Measurements from ENCODE around the gene KEAP1.

Gene KEAP1

GRCh38 chr19:10519421-10519820, 16.3 kb upstream of the KEAP1 start:
- Histone ChIP-seq H3K27me3 (ENCODE audit: low read length) (no peaks in the 10 kb centered on the region), H3K4me2 (ENCODE audit: low read depth, low read length, poor library complexity, severe bottlenecking) (no peak overlapping the region)

GRCh38 chr19:10518444-10519361, 15.5 kb upstream of the KEAP1 start:
- H3K4me3 ChIP-seq (ENCODE audit: insufficient read depth, low read length, poor library complexity, severe bottlenecking) = no peak overlapping the region
- H3F3A ChIP-seq (ENCODE audit: insufficient read depth) = no peaks in the 10 kb centered on the region
- TF ChIP-seq EZH2phosphoT487 (conservative IDR thresholded peaks at IDR 0.05; ENCODE audit: low read length) (no peak), CTCF (IDR thresholded peaks at IDR 0.05; ENCODE audit: insufficient read depth, low read length, poor library complexity, severe bottlenecking) (no peak)
- H3K9ac ChIP-seq (ENCODE audit: low read length) = no peak overlapping the region
- no peak overlapping the region for H3K27ac ChIP-seq (ENCODE audit: low read depth, low read length)
- no peaks in the 10 kb centered on the region for H4K20me1 ChIP-seq (ENCODE audit: low read depth, low read length)
- no peaks in the 10 kb centered on the region for H3K79me2 ChIP-seq (ENCODE audit: insufficient read depth, low read length)
- no peaks in the 10 kb centered on the region for H3K9me3 ChIP-seq (ENCODE audit: insufficient read depth, low read length)
- H3K4me2 ChIP-seq (ENCODE audit: low read depth, low read length, poor library complexity, severe bottlenecking) = no peak overlapping the region
- no peaks in the 10 kb centered on the region for H3K9me2 ChIP-seq (replicated peaks; ENCODE audit: insufficient read depth, low read length)
- H3K36me3 ChIP-seq (ENCODE audit: low read length) = no peaks in the 10 kb centered on the region
- H2AFZ ChIP-seq (ENCODE audit: low read depth, low read length, severe bottlenecking) = no peak overlapping the region
- H3K27me3 ChIP-seq (ENCODE audit: low read length) = no peaks in the 10 kb centered on the region

More at GRCh38 chr19:10519421-10519820, 16.3 kb upstream of the KEAP1 start:
- Histone ChIP-seq H2AFZ (ENCODE audit: low read depth, low read length, severe bottlenecking) (no peak overlapping the region), H3K4me3 (ENCODE audit: insufficient read depth, low read length, poor library complexity, severe bottlenecking) (no peak overlapping the region), H3K36me3 (ENCODE audit: low read length) (no peaks in the 10 kb centered on the region), H3K9me3 (ENCODE audit: insufficient read depth, low read length) (no peaks in the 10 kb centered on the region), H3K79me2 (ENCODE audit: insufficient read depth, low read length) (no peaks in the 10 kb centered on the region), H3K9me2 (replicated peaks; ENCODE audit: insufficient read depth, low read length) (no peaks in the 10 kb centered on the region), H3F3A (ENCODE audit: insufficient read depth) (no peaks in the 10 kb centered on the region), H4K20me1 (ENCODE audit: low read depth, low read length) (no peaks in the 10 kb centered on the region), H3K9ac (ENCODE audit: low read length) (no peak overlapping the region), H3K27ac (ENCODE audit: low read depth, low read length) (no peak overlapping the region)
- no peak for TF ChIP-seq EZH2phosphoT487 (conservative IDR thresholded peaks at IDR 0.05; ENCODE audit: low read length)
- no peak for TF ChIP-seq CTCF (IDR thresholded peaks at IDR 0.05; ENCODE audit: insufficient read depth, low read length, poor library complexity, severe bottlenecking)

DNA sequence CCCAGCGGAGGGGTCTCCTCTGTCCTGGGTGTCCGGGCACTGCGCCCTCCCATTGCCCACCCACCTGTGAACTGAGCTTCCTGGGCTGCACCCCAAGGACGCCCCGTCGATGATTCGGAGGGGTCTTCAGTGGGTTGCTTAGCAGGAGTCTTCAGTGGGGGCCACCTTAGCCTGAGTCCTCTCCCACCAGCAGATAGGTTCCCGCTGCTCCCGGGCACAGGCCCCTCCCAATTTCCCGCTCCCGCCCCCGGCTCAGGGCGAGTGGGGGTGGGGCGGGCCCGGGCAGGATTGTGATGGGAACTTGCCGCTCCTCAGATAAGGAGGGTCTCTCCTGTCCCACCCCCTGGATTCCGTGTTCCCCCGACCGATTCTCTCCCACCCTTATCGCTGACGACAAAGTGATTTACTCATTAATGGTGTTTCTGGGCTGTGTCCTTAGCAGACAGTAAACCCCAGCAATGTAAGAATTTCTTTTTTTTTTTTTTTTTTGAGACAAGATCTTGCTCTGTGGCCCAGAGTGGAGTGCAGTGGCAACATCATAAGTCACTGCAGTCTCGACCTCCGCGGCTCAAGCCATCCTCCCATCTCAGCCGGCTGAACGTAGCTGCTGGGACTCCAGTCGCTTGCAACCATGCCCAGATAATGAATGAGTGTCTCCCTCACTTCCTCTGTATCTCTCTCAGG, 14.7 kb upstream of the KEAP1 start:
- H3K79me2 ChIP-seq (ENCODE audit: insufficient read depth, low read length) = no peaks in the 10 kb centered on the region
- no peaks in the 10 kb centered on the region for H3F3A ChIP-seq (ENCODE audit: insufficient read depth)
- H3K27me3 ChIP-seq (ENCODE audit: low read length) = no peaks in the 10 kb centered on the region
- no peaks in the 10 kb centered on the region for H4K20me1 ChIP-seq (ENCODE audit: low read depth, low read length)
- H3K9me3 ChIP-seq (ENCODE audit: insufficient read depth, low read length) = no peaks in the 10 kb centered on the region
- no peak for TF ChIP-seq CTCF (IDR thresholded peaks at IDR 0.05; ENCODE audit: insufficient read depth, low read length, poor library complexity, severe bottlenecking)
- TF ChIP-seq EZH2phosphoT487 (conservative IDR thresholded peaks at IDR 0.05; ENCODE audit: low read length) = no peak
- no peak overlapping the region for H3K4me2 ChIP-seq (ENCODE audit: low read depth, low read length, poor library complexity, severe bottlenecking)
- no peak overlapping the region for H3K9ac ChIP-seq (ENCODE audit: low read length)
- no peak overlapping the region for H3K4me3 ChIP-seq (ENCODE audit: insufficient read depth, low read length, poor library complexity, severe bottlenecking)
- H2AFZ ChIP-seq (ENCODE audit: low read depth, low read length, severe bottlenecking) = no peak overlapping the region
- no peak overlapping the region for H3K27ac ChIP-seq (ENCODE audit: low read depth, low read length)
- H3K9me2 ChIP-seq (replicated peaks; ENCODE audit: insufficient read depth, low read length) = no peaks in the 10 kb centered on the region
- H3K36me3 ChIP-seq (ENCODE audit: low read length) = no peaks in the 10 kb centered on the region
